ENCODE data around the gene MS4A3. TPM values are rescaled to one million over a fixed set of nuclear protein-coding genes. Genes with fewer than 3 reads are reported as not detected.
A peak's percentile ranks its signal among the peaks of the same experiment; 100 is the strongest.
"Not testable (repeated sequence)": the region's sequence is repeated elsewhere in the genome, so short reads cannot be mapped to it uniquely, and the experiment has no call there.

MS4A3 gene
- total and polyA plus RNA-seq, 2 donors from 2014 or later: not detected

DNA sequence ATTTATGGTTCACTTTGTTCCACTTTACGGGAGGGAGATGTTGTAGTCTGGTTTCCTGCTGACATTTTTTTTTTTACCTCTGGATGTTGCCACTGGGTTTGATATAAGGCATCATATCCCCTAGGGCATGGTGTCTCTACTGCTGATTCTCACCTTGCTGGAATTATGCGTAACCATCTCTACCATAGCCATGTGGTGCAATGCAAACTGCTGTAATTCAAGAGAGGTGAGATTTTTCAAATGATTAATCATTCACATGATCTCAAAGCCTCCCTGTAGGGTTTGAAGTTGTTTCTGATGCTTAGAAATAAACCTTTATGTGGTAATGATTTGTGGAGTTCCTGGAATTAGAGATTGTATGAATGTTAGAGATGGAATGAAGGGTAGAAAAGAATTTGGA, 13.0 kb downstream of the MS4A3 start:
- intact Hi-C loops (cut with DNase I): no loop called here
- FAIRE-seq (no peak), DNase-seq (no peak)
- Histone ChIP-seq H3K9me3 (ENCODE audit: control insufficient read depth in 2 of 3, insufficient read depth in 1 of 3, low read length in 3 of 3) (no peaks in the 10 kb centered on the region), H3K27ac (ENCODE audit: low read depth in 2 of 2, low read length in 2 of 2) (no peak overlapping the region), H3K9ac (ENCODE audit: low read length in 3 of 3) (no peak overlapping the region), H3K4me3 (ENCODE audit: low read length in 3 of 3) (no peak overlapping the region), H3K4me1 (ENCODE audit: control insufficient read depth in 2 of 3, insufficient read depth in 2 of 3, low read depth in 1 of 3, low read length in 3 of 3) (no peaks in the 10 kb centered on the region), H3K36me3 (ENCODE audit: control insufficient read depth in 2 of 3, insufficient read depth in 3 of 3, low read length in 3 of 3) (no peaks in the 10 kb centered on the region), H3K27me3 (ENCODE audit: control insufficient read depth, insufficient read depth, low read length) (no peaks in the 10 kb centered on the region)
- TF ChIP-seq, protein P1, sequence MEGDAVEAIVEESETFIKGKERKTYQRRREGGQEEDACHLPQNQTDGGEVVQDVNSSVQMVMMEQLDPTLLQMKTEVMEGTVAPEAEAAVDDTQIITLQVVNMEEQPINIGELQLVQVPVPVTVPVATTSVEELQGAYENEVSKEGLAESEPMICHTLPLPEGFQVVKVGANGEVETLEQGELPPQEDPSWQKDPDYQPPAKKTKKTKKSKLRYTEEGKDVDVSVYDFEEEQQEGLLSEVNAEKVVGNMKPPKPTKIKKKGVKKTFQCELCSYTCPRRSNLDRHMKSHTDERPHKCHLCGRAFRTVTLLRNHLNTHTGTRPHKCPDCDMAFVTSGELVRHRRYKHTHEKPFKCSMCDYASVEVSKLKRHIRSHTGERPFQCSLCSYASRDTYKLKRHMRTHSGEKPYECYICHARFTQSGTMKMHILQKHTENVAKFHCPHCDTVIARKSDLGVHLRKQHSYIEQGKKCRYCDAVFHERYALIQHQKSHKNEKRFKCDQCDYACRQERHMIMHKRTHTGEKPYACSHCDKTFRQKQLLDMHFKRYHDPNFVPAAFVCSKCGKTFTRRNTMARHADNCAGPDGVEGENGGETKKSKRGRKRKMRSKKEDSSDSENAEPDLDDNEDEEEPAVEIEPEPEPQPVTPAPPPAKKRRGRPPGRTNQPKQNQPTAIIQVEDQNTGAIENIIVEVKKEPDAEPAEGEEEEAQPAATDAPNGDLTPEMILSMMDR (IDR thresholded peaks at IDR 0.05; ENCODE audit: borderline replicate concordance, extremely low read depth, insufficient read depth): no peak

DNA sequence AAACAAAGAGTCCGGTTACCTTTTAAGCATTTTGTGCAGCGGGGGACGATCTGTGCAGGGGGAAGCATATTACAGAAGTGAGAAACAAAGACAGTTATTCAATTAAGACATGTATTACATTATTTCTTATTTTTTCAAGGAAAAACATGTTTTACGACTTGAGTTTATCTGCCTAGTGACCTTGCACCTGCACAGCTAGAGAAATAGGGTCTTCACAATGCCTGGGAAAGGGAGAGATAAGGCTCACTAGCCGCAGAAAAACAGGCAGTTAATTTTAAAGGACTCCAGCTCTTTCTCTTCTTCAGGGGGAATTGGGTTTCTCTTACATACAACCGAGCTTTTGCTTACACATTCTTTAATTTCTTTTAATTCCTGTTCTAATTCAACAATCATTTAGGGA, 15.2 kb downstream of the MS4A3 start:
- H3K27me3 ChIP-seq (ENCODE audit: control insufficient read depth, insufficient read depth, low read length); H3K4me1 ChIP-seq (ENCODE audit: control insufficient read depth in 2 of 3, insufficient read depth in 2 of 3, low read depth in 1 of 3, low read length in 3 of 3); H3K9ac ChIP-seq (ENCODE audit: low read length in 3 of 3); H3K4me3 ChIP-seq (ENCODE audit: low read length in 3 of 3); H3K9me3 ChIP-seq (ENCODE audit: control insufficient read depth in 2 of 3, insufficient read depth in 1 of 3, low read length in 3 of 3); intact Hi-C loops (cut with DNase I); H3K27ac ChIP-seq (ENCODE audit: low read depth in 2 of 2, low read length in 2 of 2); H3K36me3 ChIP-seq (ENCODE audit: control insufficient read depth in 2 of 3, insufficient read depth in 3 of 3, low read length in 3 of 3); FAIRE-seq: not testable (repeated sequence)
- DNase-seq: peak in 1 of 5 donors; percentile 8

DNA sequence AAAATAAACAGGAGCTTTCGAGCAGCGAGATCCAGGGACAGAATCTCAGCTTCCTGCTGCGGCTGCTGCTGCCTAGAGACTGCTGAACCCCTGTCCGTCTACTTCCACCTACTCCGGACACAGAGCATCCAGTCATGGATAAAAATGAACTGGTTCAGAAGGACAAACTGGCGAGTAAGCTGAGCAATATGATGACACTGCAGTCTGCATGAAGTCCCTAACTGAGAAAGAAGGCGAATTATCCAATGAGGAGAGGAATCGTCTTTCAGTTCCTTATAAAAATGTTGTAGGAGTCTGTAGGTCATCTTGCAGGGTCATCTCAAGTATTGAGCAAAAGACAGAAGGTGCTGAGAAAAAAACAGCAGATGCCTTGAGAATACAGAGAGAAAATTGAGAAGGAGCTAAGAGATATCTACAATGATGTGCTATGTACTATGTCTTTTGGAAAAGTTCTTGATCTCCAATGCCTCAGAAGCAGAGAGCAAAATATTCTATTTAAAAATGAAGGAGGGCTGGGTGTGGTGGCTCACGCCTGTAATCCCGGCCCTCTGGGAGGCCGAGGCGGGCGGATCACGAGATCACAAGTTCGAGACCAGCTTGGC, 20.9 kb downstream of the MS4A3 start:
- no peak overlapping the region for H3K4me3 ChIP-seq (ENCODE audit: low read length in 3 of 3)
- H3K9ac ChIP-seq (ENCODE audit: low read length in 3 of 3): no peak overlapping the region
- H3K27ac ChIP-seq (ENCODE audit: low read depth in 2 of 2, low read length in 2 of 2): no peak overlapping the region
- TF ChIP-seq, protein P1 (IDR thresholded peaks at IDR 0.05; ENCODE audit: borderline replicate concordance, extremely low read depth, insufficient read depth): no peak
- intact Hi-C loops (cut with DNase I): no loop called here
- no peak for FAIRE-seq
- no peak for DNase-seq
- no peaks in the 10 kb centered on the region for H3K36me3 ChIP-seq (ENCODE audit: control insufficient read depth in 2 of 3, insufficient read depth in 3 of 3, low read length in 3 of 3)
- no peaks in the 10 kb centered on the region for H3K27me3 ChIP-seq (ENCODE audit: control insufficient read depth, insufficient read depth, low read length)
- H3K4me1 ChIP-seq (ENCODE audit: control insufficient read depth in 2 of 3, insufficient read depth in 2 of 3, low read depth in 1 of 3, low read length in 3 of 3): no peaks in the 10 kb centered on the region
- no peaks in the 10 kb centered on the region for H3K9me3 ChIP-seq (ENCODE audit: control insufficient read depth in 2 of 3, insufficient read depth in 1 of 3, low read length in 3 of 3)

DNA sequence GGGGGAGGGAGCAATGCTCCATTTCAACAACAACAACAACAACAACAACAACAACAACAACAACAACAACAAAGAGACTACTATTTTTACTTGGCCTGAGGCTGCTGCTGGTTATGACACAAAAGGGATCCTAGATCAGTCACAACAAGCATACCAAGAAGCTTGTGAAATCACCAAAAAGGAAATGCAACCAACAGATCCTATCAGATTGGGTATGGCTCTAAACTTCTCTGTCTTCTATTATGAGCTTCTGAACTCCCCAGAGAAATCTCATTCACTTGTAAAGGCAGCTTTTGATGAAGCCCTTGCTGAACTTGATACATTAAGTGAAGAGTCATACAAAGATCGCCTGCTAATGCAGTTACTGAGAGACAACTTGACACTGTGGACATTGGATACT, 21.5 kb downstream of the MS4A3 start:
- Histone ChIP-seq H3K9ac (ENCODE audit: low read length in 3 of 3) (no peak overlapping the region), H3K27ac (ENCODE audit: low read depth in 2 of 2, low read length in 2 of 2) (no peak overlapping the region), H3K36me3 (ENCODE audit: control insufficient read depth in 2 of 3, insufficient read depth in 3 of 3, low read length in 3 of 3) (no peaks in the 10 kb centered on the region), H3K9me3 (ENCODE audit: control insufficient read depth in 2 of 3, insufficient read depth in 1 of 3, low read length in 3 of 3) (no peaks in the 10 kb centered on the region), H3K4me3 (ENCODE audit: low read length in 3 of 3) (no peak overlapping the region), H3K27me3 (ENCODE audit: control insufficient read depth, insufficient read depth, low read length) (no peaks in the 10 kb centered on the region), H3K4me1 (ENCODE audit: control insufficient read depth in 2 of 3, insufficient read depth in 2 of 3, low read depth in 1 of 3, low read length in 3 of 3) (no peaks in the 10 kb centered on the region)
- intact Hi-C loops (cut with DNase I): no loop called here
- DNase-seq (no peak), FAIRE-seq (no peak)
- TF ChIP-seq, protein P1 (IDR thresholded peaks at IDR 0.05; ENCODE audit: borderline replicate concordance, extremely low read depth, insufficient read depth): no peak
